ENCODE results near the gene CADM1. TPM values are rescaled to one million over a fixed set of nuclear protein-coding genes. Genes with fewer than 3 reads are reported as not detected.

Gene CADM1
- polyA plus RNA-seq, 4 donors, result 2.2 to 10.9 (median 5.8) TPM

GRCh38 chr11:115263799-115264656, 240.2 kb downstream of the CADM1 start:
- Histone ChIP-seq H3K36me3 (ENCODE audit: control insufficient read depth in 3 of 3, insufficient read depth in 2 of 3, low read depth in 1 of 3, low read length in 3 of 3) (no peaks in the 10 kb centered on the region), H3K27ac (ENCODE audit: low read depth in 1 of 3, low read length in 2 of 3) (no peak overlapping the region), H3K27me3 (ENCODE audit: control insufficient read depth in 3 of 3, insufficient read depth in 3 of 3, low read length in 3 of 3) (no peaks in the 10 kb centered on the region), H3K4me1 (ENCODE audit: control insufficient read depth in 3 of 3, insufficient read depth in 2 of 3, low read depth in 1 of 3, low read length in 2 of 3) (no peaks in the 10 kb centered on the region), H3K4me3 (ENCODE audit: low read depth in 1 of 3, low read length in 3 of 3) (no peak overlapping the region), H3K9me3 (ENCODE audit: control insufficient read depth in 2 of 2, insufficient read depth in 1 of 2, low read depth in 1 of 2, low read length in 1 of 2) (no peaks in the 10 kb centered on the region)
- FAIRE-seq (no peak), DNase-seq (no peak)
- WGBS, 3 donors, result 57 to 83% (median 78%) methylated on average over 5 of the region's 5 CpGs

DNA sequence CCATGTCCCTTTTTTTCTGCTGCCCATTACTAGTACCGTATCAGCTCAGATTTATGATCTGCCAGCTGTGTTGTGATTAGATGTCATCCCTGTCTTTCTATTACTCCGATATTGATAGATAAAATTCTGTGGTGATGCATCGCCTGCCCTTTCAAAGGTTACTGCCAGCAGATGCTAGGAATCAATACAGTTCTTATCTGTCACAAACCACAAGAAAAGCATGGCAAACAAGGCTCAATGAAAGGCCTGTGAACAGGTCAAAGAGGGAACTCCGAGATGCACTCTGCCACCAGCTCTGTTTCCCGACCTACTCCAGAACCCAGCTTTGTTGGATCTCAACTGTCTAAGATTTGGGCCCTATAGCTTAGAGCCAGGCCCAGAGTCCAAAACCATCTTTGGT, 246.0 kb downstream of the CADM1 start:
- no peak for DNase-seq
- WGBS, 3 donors, result 74 to 87% (median 75%) methylated on average over 5 of the region's 5 CpGs
- no peaks in the 10 kb centered on the region for H3K27me3 ChIP-seq (ENCODE audit: control insufficient read depth in 3 of 3, insufficient read depth in 3 of 3, low read length in 3 of 3)

GRCh38 chr11:115257678-115258077, 246.5 kb downstream of the CADM1 start:
- DNase-seq (no peak), FAIRE-seq (no peak)
- Histone ChIP-seq H3K4me1 (ENCODE audit: control insufficient read depth in 3 of 3, insufficient read depth in 2 of 3, low read depth in 1 of 3, low read length in 2 of 3) (no peaks in the 10 kb centered on the region), H3K27me3 (ENCODE audit: control insufficient read depth in 3 of 3, insufficient read depth in 3 of 3, low read length in 3 of 3) (no peaks in the 10 kb centered on the region), H3K36me3 (ENCODE audit: control insufficient read depth in 3 of 3, insufficient read depth in 2 of 3, low read depth in 1 of 3, low read length in 3 of 3) (no peaks in the 10 kb centered on the region), H3K4me3 (ENCODE audit: low read depth in 1 of 3, low read length in 3 of 3) (no peak overlapping the region), H3K9me3 (ENCODE audit: control insufficient read depth in 2 of 2, insufficient read depth in 1 of 2, low read depth in 1 of 2, low read length in 1 of 2) (no peaks in the 10 kb centered on the region), H3K27ac (ENCODE audit: low read depth in 1 of 3, low read length in 2 of 3) (no peak overlapping the region)
- 61 to 64% (median 63%) methylated on average over 4 of the region's 4 CpGs for WGBS, 3 donors

More for the DNA sequence above, 246.0 kb downstream of the CADM1 start:
- H3K4me1 ChIP-seq (ENCODE audit: control insufficient read depth in 3 of 3, insufficient read depth in 2 of 3, low read depth in 1 of 3, low read length in 2 of 3), result no peaks in the 10 kb centered on the region
- no peaks in the 10 kb centered on the region for H3K36me3 ChIP-seq (ENCODE audit: control insufficient read depth in 3 of 3, insufficient read depth in 2 of 3, low read depth in 1 of 3, low read length in 3 of 3)
- no peak overlapping the region for H3K27ac ChIP-seq (ENCODE audit: low read depth in 1 of 3, low read length in 2 of 3)
- no peak for FAIRE-seq
- no peak overlapping the region for H3K4me3 ChIP-seq (ENCODE audit: low read depth in 1 of 3, low read length in 3 of 3)
- no peaks in the 10 kb centered on the region for H3K9me3 ChIP-seq (ENCODE audit: control insufficient read depth in 2 of 2, insufficient read depth in 1 of 2, low read depth in 1 of 2, low read length in 1 of 2)

- no peaks in the 10 kb centered on the region for H3K9me3 ChIP-seq (ENCODE audit: control insufficient read depth in 2 of 2, insufficient read depth in 1 of 2, low read depth in 1 of 2, low read length in 1 of 2)
- FAIRE-seq (no peak), DNase-seq (no peak)
- H3K27ac ChIP-seq (ENCODE audit: low read depth in 1 of 3, low read length in 2 of 3), result no peak overlapping the region
- no peaks in the 10 kb centered on the region for H3K27me3 ChIP-seq (ENCODE audit: control insufficient read depth in 3 of 3, insufficient read depth in 3 of 3, low read length in 3 of 3)
- H3K36me3 ChIP-seq (ENCODE audit: control insufficient read depth in 3 of 3, insufficient read depth in 2 of 3, low read depth in 1 of 3, low read length in 3 of 3), result no peaks in the 10 kb centered on the region
- H3K4me3 ChIP-seq (ENCODE audit: low read depth in 1 of 3, low read length in 3 of 3), result no peak overlapping the region
- no peaks in the 10 kb centered on the region for H3K4me1 ChIP-seq (ENCODE audit: control insufficient read depth in 3 of 3, insufficient read depth in 2 of 3, low read depth in 1 of 3, low read length in 2 of 3)
Measured at GRCh38 chr11:115257270-115257669, 246.9 kb downstream of the CADM1 start.

GRCh38 chr11:115256397-115257197, 247.6 kb downstream of the CADM1 start:
- Histone ChIP-seq H3K27ac (ENCODE audit: low read depth in 1 of 3, low read length in 2 of 3) (no peak overlapping the region), H3K27me3 (ENCODE audit: control insufficient read depth in 3 of 3, insufficient read depth in 3 of 3, low read length in 3 of 3) (no peaks in the 10 kb centered on the region), H3K9me3 (ENCODE audit: control insufficient read depth in 2 of 2, insufficient read depth in 1 of 2, low read depth in 1 of 2, low read length in 1 of 2) (no peaks in the 10 kb centered on the region), H3K4me1 (ENCODE audit: control insufficient read depth in 3 of 3, insufficient read depth in 2 of 3, low read depth in 1 of 3, low read length in 2 of 3) (no peaks in the 10 kb centered on the region), H3K36me3 (ENCODE audit: control insufficient read depth in 3 of 3, insufficient read depth in 2 of 3, low read depth in 1 of 3, low read length in 3 of 3) (no peaks in the 10 kb centered on the region), H3K4me3 (ENCODE audit: low read depth in 1 of 3, low read length in 3 of 3) (no peak overlapping the region)
- DNase-seq (no peak), FAIRE-seq (no peak)
- WGBS, 3 donors, result 47 to 59% (median 54%) methylated on average over 7 of the region's 7 CpGs

GRCh38 chr11:115255006-115255762, 249.0 kb downstream of the CADM1 start:
- no peaks in the 10 kb centered on the region for H3K27me3 ChIP-seq (ENCODE audit: control insufficient read depth in 3 of 3, insufficient read depth in 3 of 3, low read length in 3 of 3)
- no peaks in the 10 kb centered on the region for H3K9me3 ChIP-seq (ENCODE audit: control insufficient read depth in 2 of 2, insufficient read depth in 1 of 2, low read depth in 1 of 2, low read length in 1 of 2)

DNA sequence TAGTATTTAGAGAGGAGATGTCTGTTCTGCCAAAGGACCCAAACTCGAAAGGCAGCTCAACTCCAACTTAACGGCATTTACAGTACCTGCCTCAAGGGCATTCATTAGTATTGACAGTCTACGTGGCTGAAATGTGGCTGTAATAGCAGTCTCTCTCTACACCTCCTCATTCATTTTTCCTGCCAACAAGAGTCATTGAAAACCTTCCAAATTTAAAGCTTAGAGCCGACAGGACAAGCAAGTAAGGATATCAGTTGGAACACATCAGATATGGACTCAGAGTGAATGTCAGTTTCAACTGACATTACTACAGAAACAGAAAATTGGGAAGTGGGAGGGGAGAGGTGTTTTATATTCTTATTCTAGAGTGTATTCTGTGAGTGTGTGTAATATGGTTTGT, 253.1 kb downstream of the CADM1 start:
- WGBS, 3 donors, result 75 to 77% (median 76%) methylated on average over 4 of the region's 4 CpGs
- DNase-seq, result no peak

More at GRCh38 chr11:115255006-115255762, 249.0 kb downstream of the CADM1 start:
- no peak for DNase-seq
- 63 to 72% (median 66%) methylated on average over 9 of the region's 9 CpGs for WGBS, 3 donors
- H3K4me3 ChIP-seq (ENCODE audit: low read depth in 1 of 3, low read length in 3 of 3), result no peak overlapping the region
- FAIRE-seq, result no peak
- H3K4me1 ChIP-seq (ENCODE audit: control insufficient read depth in 3 of 3, insufficient read depth in 2 of 3, low read depth in 1 of 3, low read length in 2 of 3), result no peaks in the 10 kb centered on the region
- H3K27ac ChIP-seq (ENCODE audit: low read depth in 1 of 3, low read length in 2 of 3), result no peak overlapping the region
- no peaks in the 10 kb centered on the region for H3K36me3 ChIP-seq (ENCODE audit: control insufficient read depth in 3 of 3, insufficient read depth in 2 of 3, low read depth in 1 of 3, low read length in 3 of 3)

DNA sequence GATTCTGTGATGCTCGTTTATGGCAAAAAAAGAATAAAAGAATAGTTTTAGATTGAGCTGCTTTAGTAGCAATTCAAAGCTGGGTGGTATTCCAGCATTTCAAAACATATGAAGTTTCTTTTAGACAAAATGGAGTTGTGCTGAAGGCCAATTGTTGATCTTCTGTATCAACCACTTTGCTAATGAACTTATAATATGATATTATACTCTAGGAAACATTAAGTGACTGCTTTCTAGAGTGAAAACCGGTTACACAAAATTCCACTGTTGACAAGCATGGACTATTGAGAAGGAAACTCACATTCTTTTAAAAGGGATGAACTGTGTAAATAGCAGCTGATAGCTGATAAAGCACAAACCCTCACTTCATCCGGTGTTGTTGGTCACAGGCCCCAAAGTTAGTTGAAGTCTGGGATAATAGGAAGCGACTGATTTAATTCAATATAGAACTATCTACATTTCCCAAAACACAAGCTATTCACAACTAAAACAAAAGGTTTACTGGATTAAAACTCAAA, 255.1 kb downstream of the CADM1 start:
- Histone ChIP-seq H3K36me3 (ENCODE audit: control insufficient read depth in 3 of 3, insufficient read depth in 2 of 3, low read depth in 1 of 3, low read length in 3 of 3) (no peaks in the 10 kb centered on the region), H3K27ac (ENCODE audit: low read depth in 1 of 3, low read length in 2 of 3) (no peak overlapping the region), H3K9me3 (ENCODE audit: control insufficient read depth in 2 of 2, insufficient read depth in 1 of 2, low read depth in 1 of 2, low read length in 1 of 2) (no peaks in the 10 kb centered on the region), H3K4me1 (ENCODE audit: control insufficient read depth in 3 of 3, insufficient read depth in 2 of 3, low read depth in 1 of 3, low read length in 2 of 3) (no peaks in the 10 kb centered on the region), H3K4me3 (ENCODE audit: low read depth in 1 of 3, low read length in 3 of 3) (no peak overlapping the region), H3K27me3 (ENCODE audit: control insufficient read depth in 3 of 3, insufficient read depth in 3 of 3, low read length in 3 of 3) (no peaks in the 10 kb centered on the region)
- DNase-seq (no peak), FAIRE-seq (no peak)
- 64 to 65% (median 65%) methylated on average over 4 of the region's 4 CpGs for WGBS, 3 donors

More for the DNA sequence above, 253.1 kb downstream of the CADM1 start:
- Histone ChIP-seq H3K27ac (ENCODE audit: low read depth in 1 of 3, low read length in 2 of 3) (no peak overlapping the region), H3K9me3 (ENCODE audit: control insufficient read depth in 2 of 2, insufficient read depth in 1 of 2, low read depth in 1 of 2, low read length in 1 of 2) (no peaks in the 10 kb centered on the region), H3K4me3 (ENCODE audit: low read depth in 1 of 3, low read length in 3 of 3) (no peak overlapping the region), H3K36me3 (ENCODE audit: control insufficient read depth in 3 of 3, insufficient read depth in 2 of 3, low read depth in 1 of 3, low read length in 3 of 3) (no peaks in the 10 kb centered on the region), H3K4me1 (ENCODE audit: control insufficient read depth in 3 of 3, insufficient read depth in 2 of 3, low read depth in 1 of 3, low read length in 2 of 3) (no peaks in the 10 kb centered on the region), H3K27me3 (ENCODE audit: control insufficient read depth in 3 of 3, insufficient read depth in 3 of 3, low read length in 3 of 3) (no peaks in the 10 kb centered on the region)
- FAIRE-seq, result no peak
